Kidney epithelial cell (primary cell): Measurements from ENCODE around the gene CASKIN2. TPM values are rescaled to one million over a fixed set of nuclear protein-coding genes. Genes with fewer than 3 reads are reported as not detected.

Experiments
- DNase-seq: peaks from one replicate; pipeline ENCODE4 v3.0.0-alpha.2; 2010; ENCODE audit warnings: low read depth
- H3K27me3 ChIP-seq: 2 replicates; pipeline ENCODE4 v1.6.0; 2011; ENCODE audit warnings: low read length; ENCODE audit not compliant: control insufficient read depth, insufficient read depth
- H3K36me3 ChIP-seq: 2 replicates; pipeline ENCODE4 v1.5.1; 2011; ENCODE audit warnings: low read length; ENCODE audit not compliant: control insufficient read depth, insufficient read depth
- H3K4me3 ChIP-seq: 2 replicates; pipeline ENCODE4 v1.5.1; 2011; ENCODE audit warnings: low read depth, mild to moderate bottlenecking, control low read depth, low read length
- CTCF ChIP-seq: IDR thresholded peaks from 2 replicates; pipeline ENCODE4 v1.5.1; 2011; ENCODE audit warnings: mild to moderate bottlenecking, moderate library complexity, low read length, control low read depth, inconsistent platforms; ENCODE audit not compliant: insufficient read depth, poor library complexity, severe bottlenecking
- total RNA-seq: library from RNA; depleted of rRNA; stranded (reverse); fragments of >200 nt; gene quantifications from 2 replicates; pipeline ENCODE4 v1.2.3, GENCODE V29; 2015

Gene CASKIN2
- total RNA-seq, 1 donor from 2014 or later = 14.7 TPM

- no peak for DNase-seq
- Histone ChIP-seq H3K4me3 (no peak overlapping the region), H3K36me3 (no peaks in the 10 kb centered on the region), H3K27me3 (no peaks in the 10 kb centered on the region)
- TF ChIP-seq CTCF = no peak
Measured at GRCh38 chr17:75561927-75562603, 46.7 kb upstream of the CASKIN2 start.

- H3K27me3 ChIP-seq = no peaks in the 10 kb centered on the region
- DNase-seq = no peak
- no peaks in the 10 kb centered on the region for H3K36me3 ChIP-seq
- H3K4me3 ChIP-seq = no peak overlapping the region
- TF ChIP-seq CTCF = no peak
Measured at GRCh38 chr17:75559958-75560533, 44.7 kb upstream of the CASKIN2 start.

DNA sequence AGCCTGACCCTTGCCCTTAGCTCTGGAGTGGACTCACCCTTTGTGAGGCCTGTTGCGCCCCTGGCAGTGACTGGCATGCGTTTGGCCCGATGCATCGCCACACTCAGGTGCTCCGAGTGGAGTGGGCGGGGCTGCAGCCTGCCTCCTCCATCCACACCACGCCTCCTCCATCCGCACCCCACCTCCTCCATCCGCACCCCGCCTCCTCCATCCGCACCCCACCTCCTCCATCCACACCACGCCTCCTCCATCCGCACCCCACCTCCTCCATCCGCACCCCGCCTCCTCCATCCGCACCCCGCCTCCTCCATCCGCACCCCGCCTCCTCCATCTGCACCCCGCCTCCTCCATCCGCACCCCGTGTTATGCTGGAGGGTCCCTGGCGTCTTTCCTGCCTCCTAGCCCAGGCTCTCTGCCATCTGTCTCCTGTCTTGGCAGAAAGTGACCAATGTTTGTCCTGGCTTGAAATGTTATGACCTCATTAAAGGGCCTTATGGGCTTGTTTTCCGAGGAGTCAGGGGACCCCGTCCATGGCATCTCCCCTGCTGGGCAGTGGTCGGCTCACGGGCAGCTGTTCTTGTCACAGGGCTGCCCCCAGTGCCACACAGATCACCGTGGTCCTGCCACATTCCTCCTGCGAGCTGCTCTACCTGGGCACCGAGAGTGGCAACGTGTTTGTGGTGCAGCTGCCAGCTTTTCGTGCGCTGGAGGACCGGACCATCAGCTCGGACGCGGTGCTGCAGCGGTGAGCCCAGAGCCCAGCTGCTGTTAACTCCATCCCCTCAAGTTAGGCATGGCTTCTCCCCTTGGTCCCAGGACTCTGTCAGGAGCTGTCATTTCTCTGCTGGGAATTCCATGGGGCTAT, 43.6 kb upstream of the CASKIN2 start:
- DNase-seq = no peak
- no peaks in the 10 kb centered on the region for H3K27me3 ChIP-seq
- no peak overlapping the region for H3K4me3 ChIP-seq
- no peaks in the 10 kb centered on the region for H3K36me3 ChIP-seq
- TF ChIP-seq CTCF = no peak

DNA sequence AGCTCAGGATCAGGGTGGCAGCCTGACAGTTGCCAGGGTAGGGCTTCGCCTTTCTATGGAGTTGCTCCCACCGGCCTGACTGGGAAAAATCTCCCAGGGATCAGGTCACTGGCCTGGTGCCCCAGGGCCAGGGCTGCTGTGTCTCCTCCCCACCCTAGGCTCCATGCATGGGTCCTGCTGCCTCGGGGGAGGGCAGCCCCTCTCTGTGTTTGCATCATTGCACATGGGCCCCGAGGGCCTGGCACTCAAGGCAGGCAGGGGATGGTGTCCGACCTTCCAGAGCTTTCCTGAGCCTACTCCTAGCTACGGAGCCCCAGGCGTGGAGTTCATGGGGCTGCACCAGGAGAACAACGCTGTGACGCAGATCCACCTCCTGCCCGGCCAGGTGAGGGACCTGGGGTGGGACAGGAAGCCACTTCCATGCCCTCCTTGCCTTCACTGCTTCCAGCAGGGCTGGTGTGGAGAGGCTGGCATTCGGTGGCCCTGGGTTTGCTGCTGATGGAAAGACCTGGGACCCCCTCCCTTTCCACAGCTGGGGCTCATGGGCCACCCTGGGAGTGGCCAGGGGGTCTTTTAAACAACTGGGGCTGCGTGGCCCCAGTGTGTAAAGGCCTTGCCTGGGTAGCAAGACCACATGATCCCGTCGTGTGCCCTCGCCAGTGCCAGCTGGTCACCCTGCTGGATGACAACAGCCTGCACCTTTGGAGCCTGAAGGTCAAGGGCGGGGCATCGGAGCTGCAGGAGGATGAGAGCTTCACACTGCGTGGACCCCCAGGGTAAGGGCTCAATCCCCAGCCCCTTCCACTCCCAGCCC, 42.7 kb upstream of the CASKIN2 start:
- no peak for TF ChIP-seq CTCF
- no peak for DNase-seq
- H3K27me3 ChIP-seq = no peaks in the 10 kb centered on the region
- no peak overlapping the region for H3K4me3 ChIP-seq
- no peaks in the 10 kb centered on the region for H3K36me3 ChIP-seq

GRCh38 chr17:75557075-75557851, 41.9 kb upstream of the CASKIN2 start:
- Histone ChIP-seq H3K27me3 (no peaks in the 10 kb centered on the region), H3K4me3 (no peak overlapping the region), H3K36me3 (no peaks in the 10 kb centered on the region)
- TF ChIP-seq CTCF = no peak
- DNase-seq = peak; percentile 69
